Vagina (tissue), 2 donors: Measurements from ENCODE around the gene POLRMT.

Source experiments
- CTCF ChIP-seq, 3 experiments: fragments of 450-650 bp in 2 of 3; fragments of 200-600 bp in 1 of 3; sonication (generic) in 1 of 3; IDR thresholded peaks; one replicate each; pipeline ENCODE4 v1.5.1; 2017 to 2019; ENCODE audit warnings: antibody characterized with exemption in 3 of 3, mild to moderate bottlenecking in 2 of 3, moderate library complexity in 2 of 3
- POLR2A ChIP-seq, 2 donors: fragments of 450-650 bp; IDR thresholded peaks; one replicate each; pipeline ENCODE4 v1.6.1; 2017; ENCODE audit warnings: antibody characterized with exemption in 2 of 2, mild to moderate bottlenecking in 2 of 2, moderate library complexity in 2 of 2

DNA sequence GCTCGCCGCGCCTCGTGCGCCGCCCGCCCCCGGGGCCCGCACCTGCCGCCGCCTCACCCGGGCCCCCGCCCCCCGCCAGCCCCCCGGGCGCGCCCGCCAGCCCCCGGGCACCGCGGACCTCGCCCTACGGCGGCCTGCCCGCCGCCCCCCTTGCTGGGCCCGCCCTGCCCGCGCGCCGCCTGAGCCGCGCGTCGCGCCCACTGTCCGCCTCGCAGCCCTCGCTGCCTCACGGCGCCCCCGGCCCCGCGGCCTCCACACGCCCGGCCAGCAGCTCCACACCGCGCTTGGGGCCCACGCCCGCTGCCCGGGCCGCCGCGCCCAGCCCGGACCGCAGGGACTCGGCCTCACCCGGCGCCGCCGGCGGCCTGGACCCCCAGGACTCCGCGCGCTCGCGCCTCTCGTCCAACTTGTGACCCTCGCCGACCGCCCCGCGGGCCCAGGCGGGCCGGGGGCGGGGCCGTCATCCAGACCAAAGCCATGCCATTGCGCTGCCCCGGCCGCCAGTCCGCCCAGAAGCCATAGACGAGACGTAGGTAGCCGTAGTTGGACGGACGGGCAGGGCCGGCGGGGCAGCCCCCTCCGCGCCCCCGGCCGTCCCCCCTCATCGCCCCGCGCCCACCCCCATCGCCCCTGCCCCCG lies 17.2 kb downstream of the POLRMT start:
- no peak for TF ChIP-seq CTCF (IDR thresholded peaks at IDR 0.05)
- TF ChIP-seq POLR2A (IDR thresholded peaks at IDR 0.05), result no peak
